ENCODE results near the gene SPRR1A. TPM values are rescaled to one million over a fixed set of nuclear protein-coding genes. Genes with fewer than 3 reads are reported as not detected.

The SPRR1A gene
- total and polyA plus RNA-seq, 4 donors: not detected

DNA sequence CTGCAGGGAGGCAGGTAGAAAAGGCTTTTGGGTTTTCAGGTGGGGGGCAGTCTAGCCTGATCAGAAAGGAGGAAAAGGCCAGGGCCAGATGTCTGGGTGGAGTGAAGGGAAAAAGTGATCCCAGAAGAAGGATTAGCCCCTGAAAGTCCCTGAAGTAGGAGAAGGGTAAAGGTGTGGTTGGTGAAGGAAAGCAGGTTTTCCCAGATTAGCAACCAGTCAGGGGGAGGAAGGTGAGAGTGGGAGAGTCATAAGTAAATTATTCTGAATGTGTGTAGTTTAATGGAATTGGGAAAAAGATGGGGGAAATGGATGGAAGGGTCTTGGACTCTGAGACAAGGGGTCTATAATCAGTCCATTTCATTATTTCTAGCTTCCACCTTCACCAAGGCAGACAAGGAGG is 647 bp upstream of the SPRR1A start:
- Histone ChIP-seq H3K36me3 (ENCODE audit: control insufficient read depth in 1 of 2, insufficient read depth in 2 of 2, low read length in 1 of 2) (no peaks in the 10 kb centered on the region), H3K4me1 (ENCODE audit: control insufficient read depth in 1 of 2, insufficient read depth in 2 of 2, low read length in 2 of 2) (no peaks in the 10 kb centered on the region), H3K9me3 (ENCODE audit: control insufficient read depth, low read length) (peaks cover 3% of the 10 kb centered on the region), H3K27ac (ENCODE audit: low read depth in 1 of 2, low read length in 2 of 2) (no peak overlapping the region), H3K4me3 (ENCODE audit: low read length in 2 of 2) (no peak overlapping the region), H3K27me3 (ENCODE audit: control insufficient read depth in 1 of 2, insufficient read depth in 2 of 2, low read length in 1 of 2) (no peaks in the 10 kb centered on the region)
- ATAC-seq (ENCODE audit: low FRiP score) (no peak), DNase-seq (no peak)
- intact Hi-C loops (cut with DNase I): no loop called here

DNA sequence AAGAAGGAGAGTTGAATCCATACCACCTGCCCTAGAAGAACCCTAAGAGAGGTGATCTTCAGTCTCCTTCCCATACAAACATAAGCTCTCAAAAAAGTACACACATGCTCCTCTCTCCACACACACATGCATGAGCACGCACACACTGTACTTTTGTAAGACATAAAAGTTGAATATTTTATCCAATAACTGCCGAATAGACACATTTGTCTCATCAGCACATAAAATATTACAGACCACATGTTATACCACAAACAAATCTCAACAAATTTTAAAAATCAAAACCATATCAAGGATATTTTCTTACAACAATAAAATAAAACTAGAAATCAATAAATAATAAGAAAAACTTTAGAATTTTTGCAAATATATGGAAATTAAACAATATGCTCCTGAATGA is 2.7 kb downstream of the SPRR1A start:
- Histone ChIP-seq H3K36me3 (ENCODE audit: control insufficient read depth in 1 of 2, insufficient read depth in 2 of 2, low read length in 1 of 2) (no peaks in the 10 kb centered on the region), H3K4me3 (ENCODE audit: low read length in 2 of 2) (no peak overlapping the region), H3K27me3 (ENCODE audit: control insufficient read depth in 1 of 2, insufficient read depth in 2 of 2, low read length in 1 of 2) (no peaks in the 10 kb centered on the region), H3K4me1 (ENCODE audit: control insufficient read depth in 1 of 2, insufficient read depth in 2 of 2, low read length in 2 of 2) (no peaks in the 10 kb centered on the region), H3K27ac (ENCODE audit: low read depth in 1 of 2, low read length in 2 of 2) (no peak overlapping the region), H3K9me3 (ENCODE audit: control insufficient read depth, low read length) (peaks cover 3% of the 10 kb centered on the region)
- 77 to 81% methylated on average over 2 of the region's 2 CpGs for WGBS, 2 donors
- no peak for ATAC-seq (ENCODE audit: low FRiP score)
- DNase-seq: no peak
- intact Hi-C loops (cut with DNase I): no loop called here

DNA sequence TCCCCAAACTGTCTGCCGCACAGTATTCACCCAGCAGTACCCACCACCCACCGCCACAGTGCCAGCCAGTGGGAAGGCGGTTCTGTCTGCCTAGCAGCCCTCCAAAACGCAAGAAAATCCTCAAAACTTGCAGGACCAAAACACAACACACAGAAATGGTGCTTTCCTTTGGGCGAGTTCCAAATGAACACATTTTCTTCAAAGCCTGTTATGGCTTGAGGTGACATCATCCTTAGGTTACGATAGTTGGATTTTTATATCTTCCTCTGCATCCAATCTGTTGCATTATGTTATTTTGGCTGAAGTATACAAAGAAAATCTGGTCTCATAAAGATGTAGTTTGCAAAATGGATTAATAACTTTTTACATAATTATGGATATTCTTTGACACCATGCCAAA is 9.3 kb downstream of the SPRR1A start:
- 72% methylated on average over 6 of the region's 6 CpGs for WGBS, 2 donors
- intact Hi-C loops (cut with DNase I): no loop called here
- no peaks in the 10 kb centered on the region for H3K27me3 ChIP-seq (ENCODE audit: control insufficient read depth in 1 of 2, insufficient read depth in 2 of 2, low read length in 1 of 2)

DNA sequence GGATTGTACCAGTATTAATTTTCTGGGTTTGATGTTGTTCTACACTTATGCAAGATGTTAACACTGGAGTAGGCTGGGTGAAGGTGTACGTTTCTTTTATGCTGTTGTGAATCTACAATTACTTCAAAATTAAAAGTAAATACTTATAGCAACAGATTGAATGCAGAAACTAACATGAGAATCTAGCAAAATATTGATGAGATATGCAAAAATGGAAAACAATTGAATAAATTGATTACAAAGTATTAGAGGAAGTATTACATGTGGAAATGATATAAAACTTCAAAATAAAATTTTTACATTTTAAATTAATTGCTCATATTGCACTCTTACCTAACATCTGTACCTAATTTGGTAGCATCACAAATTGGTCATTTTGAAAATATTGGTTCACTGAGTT is 12.0 kb downstream of the SPRR1A start:
- ATAC-seq (ENCODE audit: low FRiP score): no peak
- no peaks in the 10 kb centered on the region for H3K27me3 ChIP-seq (ENCODE audit: control insufficient read depth in 1 of 2, insufficient read depth in 2 of 2, low read length in 1 of 2)
- H3K27ac ChIP-seq (ENCODE audit: low read depth in 1 of 2, low read length in 2 of 2): no peak overlapping the region
- peaks cover 5% of the 10 kb centered on the region for H3K9me3 ChIP-seq (ENCODE audit: control insufficient read depth, low read length)
- WGBS, 2 donors: 0 to 39% methylated on average over 1 of the region's 1 CpG
- no peaks in the 10 kb centered on the region for H3K36me3 ChIP-seq (ENCODE audit: control insufficient read depth in 1 of 2, insufficient read depth in 2 of 2, low read length in 1 of 2)
- H3K4me3 ChIP-seq (ENCODE audit: low read length in 2 of 2): no peak overlapping the region
- intact Hi-C loops (cut with DNase I): no loop called here
- no peaks in the 10 kb centered on the region for H3K4me1 ChIP-seq (ENCODE audit: control insufficient read depth in 1 of 2, insufficient read depth in 2 of 2, low read length in 2 of 2)
- DNase-seq: no peak

More for the DNA sequence above, 9.3 kb downstream of the SPRR1A start:
- Histone ChIP-seq H3K36me3 (ENCODE audit: control insufficient read depth in 1 of 2, insufficient read depth in 2 of 2, low read length in 1 of 2) (no peaks in the 10 kb centered on the region), H3K4me3 (ENCODE audit: low read length in 2 of 2) (no peak overlapping the region), H3K27ac (ENCODE audit: low read depth in 1 of 2, low read length in 2 of 2) (no peak overlapping the region), H3K9me3 (ENCODE audit: control insufficient read depth, low read length) (peaks cover 5% of the 10 kb centered on the region), H3K4me1 (ENCODE audit: control insufficient read depth in 1 of 2, insufficient read depth in 2 of 2, low read length in 2 of 2) (no peaks in the 10 kb centered on the region)
- DNase-seq (no peak), ATAC-seq (ENCODE audit: low FRiP score) (no peak)

DNA sequence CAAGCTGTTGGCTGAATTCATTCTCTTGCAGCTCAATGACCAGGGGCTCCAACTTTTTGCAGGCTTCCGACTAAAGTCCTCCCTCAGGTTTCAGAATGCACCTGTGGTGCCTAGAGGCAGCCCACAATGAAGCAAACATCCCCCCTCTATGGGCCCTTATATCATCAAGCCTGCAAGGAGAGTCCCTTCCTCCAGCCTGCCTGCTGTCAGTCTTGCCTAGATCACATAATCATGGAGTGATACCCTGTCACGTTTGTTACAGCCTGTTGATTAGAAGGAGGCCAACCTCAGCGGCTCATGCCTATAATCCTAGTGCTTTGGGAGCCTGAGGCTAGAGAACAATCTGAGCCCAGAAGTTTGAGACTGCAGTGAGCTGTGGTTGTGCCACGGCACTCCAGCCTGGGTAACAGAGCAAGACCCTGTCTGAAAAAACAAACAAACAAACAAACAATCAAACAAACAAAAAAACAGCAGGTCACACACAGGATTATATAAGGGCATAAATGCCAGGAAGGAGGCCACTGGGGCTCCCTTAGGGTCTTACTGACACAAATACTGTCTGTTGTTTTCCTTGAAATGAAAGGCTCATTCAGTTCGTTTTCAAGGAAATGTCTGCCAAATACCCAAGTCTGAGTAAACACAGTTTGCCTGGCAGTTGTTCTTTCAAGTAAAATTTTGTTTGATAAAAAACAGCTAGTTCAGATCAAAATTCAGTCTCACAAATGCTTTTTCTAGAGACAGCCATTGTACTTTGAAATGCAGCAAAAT is 12.9 kb downstream of the SPRR1A start:
- Histone ChIP-seq H3K36me3 (ENCODE audit: control insufficient read depth in 1 of 2, insufficient read depth in 2 of 2, low read length in 1 of 2) (no peaks in the 10 kb centered on the region), H3K27me3 (ENCODE audit: control insufficient read depth in 1 of 2, insufficient read depth in 2 of 2, low read length in 1 of 2) (no peaks in the 10 kb centered on the region), H3K27ac (ENCODE audit: low read depth in 1 of 2, low read length in 2 of 2) (no peak overlapping the region), H3K9me3 (ENCODE audit: control insufficient read depth, low read length) (peaks cover 5% of the 10 kb centered on the region), H3K4me1 (ENCODE audit: control insufficient read depth in 1 of 2, insufficient read depth in 2 of 2, low read length in 2 of 2) (no peaks in the 10 kb centered on the region), H3K4me3 (ENCODE audit: low read length in 2 of 2) (no peak overlapping the region)
- WGBS, 2 donors: 15 to 16% methylated on average over 5 of the region's 5 CpGs
- ATAC-seq (ENCODE audit: low FRiP score) (no peak), DNase-seq (no peak)
- intact Hi-C loops (cut with DNase I): no loop called here

DNA sequence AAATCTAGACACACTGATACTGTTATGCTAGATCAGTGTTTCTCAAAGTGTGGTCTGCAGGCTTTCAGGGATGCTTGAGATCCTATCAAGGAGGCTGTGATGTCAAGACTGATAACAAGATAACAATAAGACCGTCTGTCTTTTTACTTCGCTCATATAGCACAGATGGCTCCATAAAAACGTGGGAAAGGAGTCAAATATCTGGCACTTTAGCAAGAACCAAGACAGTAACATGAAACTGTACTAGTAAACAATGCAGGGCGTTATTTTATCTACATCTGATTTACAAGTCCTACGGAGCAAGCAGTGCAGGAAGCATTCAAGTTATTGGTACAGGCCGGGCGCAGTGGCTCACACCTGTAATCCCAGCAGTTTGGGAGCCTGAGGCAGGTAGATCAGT is 14.0 kb downstream of the SPRR1A start:
- intact Hi-C loops (cut with DNase I): no loop called here
- no peak for ATAC-seq (ENCODE audit: low FRiP score)
- no peak overlapping the region for H3K4me3 ChIP-seq (ENCODE audit: low read length in 2 of 2)
- peaks cover 5% of the 10 kb centered on the region for H3K9me3 ChIP-seq (ENCODE audit: control insufficient read depth, low read length)
- H3K36me3 ChIP-seq (ENCODE audit: control insufficient read depth in 1 of 2, insufficient read depth in 2 of 2, low read length in 1 of 2): no peaks in the 10 kb centered on the region
- H3K27ac ChIP-seq (ENCODE audit: low read depth in 1 of 2, low read length in 2 of 2): no peak overlapping the region
- no peaks in the 10 kb centered on the region for H3K27me3 ChIP-seq (ENCODE audit: control insufficient read depth in 1 of 2, insufficient read depth in 2 of 2, low read length in 1 of 2)
- no peak for DNase-seq
- no peaks in the 10 kb centered on the region for H3K4me1 ChIP-seq (ENCODE audit: control insufficient read depth in 1 of 2, insufficient read depth in 2 of 2, low read length in 2 of 2)
- WGBS, 2 donors: 43 to 50% methylated on average over 7 of the region's 7 CpGs

DNA sequence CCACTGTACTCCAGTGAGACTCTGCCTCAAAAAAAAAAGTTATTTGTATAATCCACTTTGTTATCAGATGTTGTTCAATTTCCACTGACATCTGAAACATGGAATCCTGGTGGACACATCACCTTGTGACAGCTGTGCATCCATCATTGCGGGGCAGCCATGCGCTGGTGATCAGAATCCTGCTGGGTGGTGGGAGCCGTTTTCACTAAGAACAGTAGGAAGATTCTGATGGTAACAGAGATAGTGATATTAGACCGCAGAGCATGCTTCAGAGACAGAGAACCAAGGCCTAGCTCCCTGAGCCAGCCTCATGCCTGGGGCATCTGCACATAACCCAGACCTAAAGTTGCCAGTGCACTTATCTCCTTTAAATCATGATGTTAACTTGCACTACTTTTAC is 14.6 kb downstream of the SPRR1A start:
- H3K27me3 ChIP-seq (ENCODE audit: control insufficient read depth in 1 of 2, insufficient read depth in 2 of 2, low read length in 1 of 2): no peaks in the 10 kb centered on the region
- no peak for ATAC-seq (ENCODE audit: low FRiP score)
- 76 to 86% methylated on average over 4 of the region's 4 CpGs for WGBS, 2 donors
- no peak for DNase-seq
- no peaks in the 10 kb centered on the region for H3K36me3 ChIP-seq (ENCODE audit: control insufficient read depth in 1 of 2, insufficient read depth in 2 of 2, low read length in 1 of 2)
- H3K9me3 ChIP-seq (ENCODE audit: control insufficient read depth, low read length): peaks cover 5% of the 10 kb centered on the region
- no peaks in the 10 kb centered on the region for H3K4me1 ChIP-seq (ENCODE audit: control insufficient read depth in 1 of 2, insufficient read depth in 2 of 2, low read length in 2 of 2)
- no peak overlapping the region for H3K4me3 ChIP-seq (ENCODE audit: low read length in 2 of 2)
- H3K27ac ChIP-seq (ENCODE audit: low read depth in 1 of 2, low read length in 2 of 2): no peak overlapping the region
- intact Hi-C loops (cut with DNase I): no loop called here

DNA sequence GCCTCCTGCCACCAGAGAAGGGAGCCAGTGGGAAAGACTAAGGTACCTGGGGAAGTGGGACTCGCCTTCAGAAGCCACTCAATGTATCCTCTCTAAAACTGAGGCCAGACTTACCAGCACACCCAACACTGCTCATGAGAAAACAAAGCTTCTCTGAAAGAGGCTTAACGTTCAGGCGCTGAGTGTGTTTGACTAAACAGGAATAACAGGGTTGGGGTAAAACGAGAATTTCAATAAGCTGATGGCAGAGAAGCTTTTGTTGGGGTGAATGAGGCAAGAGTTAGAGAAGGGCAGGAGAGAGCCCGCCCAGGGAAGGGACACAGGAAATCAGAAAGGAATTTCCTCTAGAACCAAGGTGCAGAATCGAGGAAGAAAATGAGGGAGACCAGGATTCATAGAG is 15.9 kb downstream of the SPRR1A start:
- Histone ChIP-seq H3K27me3 (ENCODE audit: control insufficient read depth in 1 of 2, insufficient read depth in 2 of 2, low read length in 1 of 2) (no peaks in the 10 kb centered on the region), H3K9me3 (ENCODE audit: control insufficient read depth, low read length) (peaks cover 5% of the 10 kb centered on the region), H3K27ac (ENCODE audit: low read depth in 1 of 2, low read length in 2 of 2) (no peak overlapping the region), H3K4me3 (ENCODE audit: low read length in 2 of 2) (no peak overlapping the region), H3K36me3 (ENCODE audit: control insufficient read depth in 1 of 2, insufficient read depth in 2 of 2, low read length in 1 of 2) (no peaks in the 10 kb centered on the region), H3K4me1 (ENCODE audit: control insufficient read depth in 1 of 2, insufficient read depth in 2 of 2, low read length in 2 of 2) (no peaks in the 10 kb centered on the region)
- 65 to 71% methylated on average over 6 of the region's 6 CpGs for WGBS, 2 donors
- no peak for ATAC-seq (ENCODE audit: low FRiP score)
- no peak for DNase-seq
- intact Hi-C loops (cut with DNase I): no loop called here

DNA sequence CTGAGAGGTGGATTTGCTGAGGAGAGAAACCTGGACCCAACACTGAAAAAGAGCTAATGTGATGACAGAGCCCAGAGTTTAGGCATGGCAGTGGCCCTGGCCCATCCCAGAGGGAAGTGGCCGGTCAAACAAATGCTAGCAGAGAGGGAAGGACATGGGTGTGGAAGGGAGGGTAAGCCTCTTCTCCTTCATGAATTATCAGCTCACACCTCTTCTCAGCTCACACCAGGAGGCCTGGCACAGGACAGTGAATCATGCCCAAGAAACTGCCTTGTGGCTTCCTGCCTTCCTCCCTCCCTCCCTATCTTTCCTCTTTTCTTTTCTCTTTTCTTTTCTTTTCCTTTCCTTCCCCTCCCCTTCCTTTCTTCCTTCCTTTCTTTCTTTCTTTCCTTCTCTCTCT is 16.4 kb downstream of the SPRR1A start:
- WGBS, 2 donors: 85% methylated on average over 1 of the region's 1 CpG
- H3K4me1 ChIP-seq (ENCODE audit: control insufficient read depth in 1 of 2, insufficient read depth in 2 of 2, low read length in 2 of 2): no peaks in the 10 kb centered on the region
- H3K27me3 ChIP-seq (ENCODE audit: control insufficient read depth in 1 of 2, insufficient read depth in 2 of 2, low read length in 1 of 2): no peaks in the 10 kb centered on the region
- intact Hi-C loops (cut with DNase I): no loop called here
- H3K36me3 ChIP-seq (ENCODE audit: control insufficient read depth in 1 of 2, insufficient read depth in 2 of 2, low read length in 1 of 2): no peaks in the 10 kb centered on the region
- DNase-seq (no peak), ATAC-seq (ENCODE audit: low FRiP score) (no peak)
- no peak overlapping the region for H3K4me3 ChIP-seq (ENCODE audit: low read length in 2 of 2)
- H3K27ac ChIP-seq (ENCODE audit: low read depth in 1 of 2, low read length in 2 of 2): no peak overlapping the region
- H3K9me3 ChIP-seq (ENCODE audit: control insufficient read depth, low read length): peaks cover 2% of the 10 kb centered on the region
